Measurements from ENCODE around the gene FOXP1.

FOXP1 gene

DNA sequence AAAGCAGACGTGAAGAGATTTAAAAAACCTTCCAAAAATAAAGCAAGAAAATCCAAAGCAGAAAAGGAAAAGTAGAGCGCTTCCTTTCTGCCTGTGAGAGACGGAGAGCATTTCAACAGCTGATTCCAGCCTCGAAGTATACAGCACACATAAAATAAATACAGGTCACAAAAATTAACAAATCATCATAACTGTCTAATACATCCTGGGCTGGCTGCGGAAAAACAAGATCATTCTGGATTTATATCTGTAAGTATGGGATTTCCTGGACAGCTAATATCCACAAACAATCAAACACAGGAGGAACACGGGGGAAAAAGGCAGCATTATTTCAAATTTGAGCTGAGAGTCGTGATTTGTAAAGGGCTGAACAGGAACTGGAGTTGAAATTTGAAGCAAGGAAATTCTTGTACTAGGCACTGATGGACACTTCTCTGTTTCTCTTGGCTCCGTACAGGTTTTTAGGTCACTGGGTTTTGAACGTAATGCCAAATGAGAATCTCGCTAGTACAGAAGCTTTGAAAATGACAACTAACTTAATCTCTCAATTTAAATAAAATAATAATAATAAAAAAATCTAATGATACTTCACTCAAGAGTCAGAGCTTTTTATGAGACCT lies 577.7 kb downstream of the FOXP1 start:
- no peak for DNase-seq
- H3K36me3 ChIP-seq = no peaks in the 10 kb centered on the region
- TF ChIP-seq, protein P1, sequence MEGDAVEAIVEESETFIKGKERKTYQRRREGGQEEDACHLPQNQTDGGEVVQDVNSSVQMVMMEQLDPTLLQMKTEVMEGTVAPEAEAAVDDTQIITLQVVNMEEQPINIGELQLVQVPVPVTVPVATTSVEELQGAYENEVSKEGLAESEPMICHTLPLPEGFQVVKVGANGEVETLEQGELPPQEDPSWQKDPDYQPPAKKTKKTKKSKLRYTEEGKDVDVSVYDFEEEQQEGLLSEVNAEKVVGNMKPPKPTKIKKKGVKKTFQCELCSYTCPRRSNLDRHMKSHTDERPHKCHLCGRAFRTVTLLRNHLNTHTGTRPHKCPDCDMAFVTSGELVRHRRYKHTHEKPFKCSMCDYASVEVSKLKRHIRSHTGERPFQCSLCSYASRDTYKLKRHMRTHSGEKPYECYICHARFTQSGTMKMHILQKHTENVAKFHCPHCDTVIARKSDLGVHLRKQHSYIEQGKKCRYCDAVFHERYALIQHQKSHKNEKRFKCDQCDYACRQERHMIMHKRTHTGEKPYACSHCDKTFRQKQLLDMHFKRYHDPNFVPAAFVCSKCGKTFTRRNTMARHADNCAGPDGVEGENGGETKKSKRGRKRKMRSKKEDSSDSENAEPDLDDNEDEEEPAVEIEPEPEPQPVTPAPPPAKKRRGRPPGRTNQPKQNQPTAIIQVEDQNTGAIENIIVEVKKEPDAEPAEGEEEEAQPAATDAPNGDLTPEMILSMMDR (IDR thresholded peaks at IDR 0.05; ENCODE audit: low read depth, low read length) = no peak

GRCh38 chr3:71003511-71003910 lies 580.0 kb downstream of the FOXP1 start:
- H3K27me3 ChIP-seq (ENCODE audit: insufficient read depth, low read depth, severe bottlenecking) = no peaks in the 10 kb centered on the region
- H3K27ac ChIP-seq = no peak overlapping the region
- no peaks in the 10 kb centered on the region for H3K36me3 ChIP-seq
- H3K9me3 ChIP-seq (ENCODE audit: severe bottlenecking) = no peaks in the 10 kb centered on the region
- no peak overlapping the region for H3K4me3 ChIP-seq (ENCODE audit: low read depth, low read length)
- DNase-seq = no peak
- TF ChIP-seq, protein P1 (IDR thresholded peaks at IDR 0.05; ENCODE audit: low read depth, low read length) = no peak

More for the DNA sequence above, 577.7 kb downstream of the FOXP1 start:
- Histone ChIP-seq H3K27me3 (ENCODE audit: insufficient read depth, low read depth, severe bottlenecking) (no peaks in the 10 kb centered on the region), H3K9me3 (ENCODE audit: severe bottlenecking) (no peaks in the 10 kb centered on the region), H3K27ac (no peak overlapping the region), H3K4me3 (ENCODE audit: low read depth, low read length) (no peak overlapping the region)

DNA sequence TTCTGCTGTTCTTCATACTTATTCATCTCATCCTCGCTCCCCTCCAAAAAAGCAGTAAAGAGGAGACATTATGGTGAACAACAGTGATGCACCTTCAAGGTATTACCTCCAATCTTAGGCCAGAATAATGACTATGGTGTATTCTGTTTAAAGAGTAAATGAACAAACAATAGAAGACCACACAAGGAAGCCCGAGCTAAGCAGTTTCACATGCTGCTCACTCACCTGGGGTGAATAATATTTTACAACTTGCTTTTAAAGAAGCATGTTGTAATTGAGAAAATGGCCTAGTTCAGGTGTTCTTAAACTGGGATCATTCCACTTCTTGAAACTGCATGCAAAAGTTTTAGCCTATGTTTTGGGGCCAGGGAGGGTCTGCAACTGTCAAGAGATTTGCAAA lies 581.2 kb downstream of the FOXP1 start:
- H3K27ac ChIP-seq = no peak overlapping the region
- no peaks in the 10 kb centered on the region for H3K36me3 ChIP-seq
- no peak for DNase-seq
- H3K4me3 ChIP-seq (ENCODE audit: low read depth, low read length) = no peak overlapping the region
- TF ChIP-seq, protein P1 (IDR thresholded peaks at IDR 0.05; ENCODE audit: low read depth, low read length) = no peak
- H3K9me3 ChIP-seq (ENCODE audit: severe bottlenecking) = no peaks in the 10 kb centered on the region
- no peaks in the 10 kb centered on the region for H3K27me3 ChIP-seq (ENCODE audit: insufficient read depth, low read depth, severe bottlenecking)

GRCh38 chr3:71001303-71001830 lies 582.2 kb downstream of the FOXP1 start:
- Histone ChIP-seq H3K36me3 (no peaks in the 10 kb centered on the region), H3K27me3 (ENCODE audit: insufficient read depth, low read depth, severe bottlenecking) (no peaks in the 10 kb centered on the region), H3K9me3 (ENCODE audit: severe bottlenecking) (no peaks in the 10 kb centered on the region), H3K4me3 (ENCODE audit: low read depth, low read length) (no peak overlapping the region), H3K27ac (no peak overlapping the region)
- no peak for DNase-seq
- TF ChIP-seq, protein P1 (IDR thresholded peaks at IDR 0.05; ENCODE audit: low read depth, low read length) = no peak

DNA sequence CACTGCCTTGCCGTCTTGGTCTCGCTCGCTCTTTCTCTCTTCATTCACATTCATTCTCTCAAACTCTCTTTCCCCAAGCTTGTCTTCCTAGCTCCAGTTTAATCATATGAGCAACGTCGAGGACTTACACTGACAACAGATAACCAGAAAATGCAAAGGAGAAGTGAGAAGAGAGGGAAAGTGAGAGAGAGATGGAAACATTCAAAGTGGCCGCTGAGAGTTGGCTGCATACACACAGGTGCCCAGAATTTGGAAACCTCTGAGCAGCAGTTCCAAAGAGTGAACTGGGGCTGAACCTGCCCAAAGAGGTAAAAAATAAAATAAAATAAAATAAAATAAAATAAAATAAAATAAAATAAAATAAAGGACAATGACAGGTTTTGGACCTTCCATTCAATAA lies 583.0 kb downstream of the FOXP1 start:
- no peak for DNase-seq

More for the DNA sequence above, 583.0 kb downstream of the FOXP1 start:
- Histone ChIP-seq H3K36me3 (no peaks in the 10 kb centered on the region), H3K27ac (no peak overlapping the region), H3K27me3 (ENCODE audit: insufficient read depth, low read depth, severe bottlenecking) (no peaks in the 10 kb centered on the region), H3K4me3 (ENCODE audit: low read depth, low read length) (no peak overlapping the region), H3K9me3 (ENCODE audit: severe bottlenecking) (no peaks in the 10 kb centered on the region)
- TF ChIP-seq, protein P1 (IDR thresholded peaks at IDR 0.05; ENCODE audit: low read depth, low read length) = no peak

Data from WERI-Rb-1 (cell line).